ENCODE data around the gene SLC24A2.
"Not testable (repeated sequence)": the region's sequence is repeated elsewhere in the genome, so short reads cannot be mapped to it uniquely, and the experiment has no call there.

SLC24A2 gene

GRCh38 chr9:19788614-19789271 is at the start of gene SLC24A2:
SLC24A2 (minus strand) TSS chr9:19789037.
- DNase-seq: no peak

- not testable (repeated sequence) for DNase-seq
Measured at GRCh38 chr9:19833331-19833730, 44.5 kb upstream of the SLC24A2 start.

- no peak for DNase-seq
Measured at GRCh38 chr9:19830796-19831195, 42.0 kb upstream of the SLC24A2 start.

GRCh38 chr9:19828576-19829109 is 39.8 kb upstream of the SLC24A2 start:
- DNase-seq: no peak

GRCh38 chr9:19816769-19817168 is 27.9 kb upstream of the SLC24A2 start:
- no peak for DNase-seq

GRCh38 chr9:19812194-19812593 is 23.4 kb upstream of the SLC24A2 start:
- DNase-seq: no peak

- DNase-seq: no peak
Measured at GRCh38 chr9:19809422-19810269, 20.8 kb upstream of the SLC24A2 start.

- DNase-seq: no peak
Measured at GRCh38 chr9:19807182-19807892, 18.5 kb upstream of the SLC24A2 start.

- no peak for DNase-seq
Measured at GRCh38 chr9:19804431-19804830, 15.6 kb upstream of the SLC24A2 start.

- no peak for DNase-seq
Measured at GRCh38 chr9:19800884-19801283, 12.0 kb upstream of the SLC24A2 start.

- DNase-seq: no peak
Measured at GRCh38 chr9:19799784-19800183, 10.9 kb upstream of the SLC24A2 start.

GRCh38 chr9:19788152-19788551 is 685 bp downstream of the SLC24A2 start:
- DNase-seq: no peak

GRCh38 chr9:19787672-19788071 is 1.2 kb downstream of the SLC24A2 start:
- no peak for DNase-seq

GRCh38 chr9:19785230-19785629 is 3.6 kb downstream of the SLC24A2 start:
- no peak for DNase-seq

- no peak for DNase-seq
Measured at GRCh38 chr9:19784136-19784535, 4.7 kb downstream of the SLC24A2 start.

- DNase-seq: no peak
Measured at GRCh38 chr9:19783500-19783899, 5.3 kb downstream of the SLC24A2 start.

- DNase-seq: no peak
Measured at GRCh38 chr9:19782005-19782404, 6.8 kb downstream of the SLC24A2 start.

- DNase-seq: no peak
Measured at GRCh38 chr9:19781240-19781639, 7.6 kb downstream of the SLC24A2 start.

GRCh38 chr9:19771446-19771845 is 17.4 kb downstream of the SLC24A2 start:
- DNase-seq: no peak

GRCh38 chr9:19770973-19771372 is 17.9 kb downstream of the SLC24A2 start:
- DNase-seq: no peak

GRCh38 chr9:19769213-19769612 is 19.6 kb downstream of the SLC24A2 start:
- DNase-seq: no peak

- no peak for DNase-seq
Measured at GRCh38 chr9:19768798-19769197, 20.0 kb downstream of the SLC24A2 start.

GRCh38 chr9:19759066-19759465 is 29.8 kb downstream of the SLC24A2 start:
- DNase-seq: no peak
